ENCODE data around the gene LILRA1.
"Not testable (repeated sequence)": the region's sequence is repeated elsewhere in the genome, so short reads cannot be mapped to it uniquely, and the experiment has no call there.

Gene LILRA1

DNA sequence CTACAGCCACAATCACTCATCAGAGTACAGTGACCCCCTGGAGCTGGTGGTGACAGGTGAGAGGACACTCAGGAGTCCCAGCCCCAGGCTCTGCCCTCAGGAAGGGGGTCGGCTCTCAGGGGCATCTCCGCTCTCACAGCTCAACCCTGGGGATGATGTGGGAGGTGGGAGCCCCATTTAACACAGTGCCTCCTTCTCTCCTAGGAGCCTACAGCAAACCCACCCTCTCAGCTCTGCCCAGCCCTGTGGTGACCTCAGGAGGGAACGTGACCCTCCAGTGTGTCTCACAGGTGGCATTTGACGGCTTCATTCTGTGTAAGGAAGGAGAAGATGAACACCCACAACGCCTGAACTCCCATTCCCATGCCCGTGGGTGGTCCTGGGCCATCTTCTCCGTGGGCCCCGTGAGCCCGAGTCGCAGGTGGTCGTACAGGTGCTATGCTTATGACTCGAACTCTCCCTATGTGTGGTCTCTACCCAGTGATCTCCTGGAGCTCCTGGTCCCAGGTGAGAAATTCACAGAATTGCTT, 18.8 kb upstream of the LILRA1 start:
- TF ChIP-seq CTCF (IDR thresholded peaks at IDR 0.05; ENCODE audit: low read length) = no peak
- no peak for TF ChIP-seq EZH2 (IDR thresholded peaks at IDR 0.05; ENCODE audit: borderline replicate concordance, low read length)

GRCh38 chr19:54575205-54575604, 18.2 kb upstream of the LILRA1 start:
- not testable (repeated sequence) for H3K27ac ChIP-seq (ENCODE audit: low read depth, low read length, poor library complexity, severe bottlenecking)

More for the DNA sequence above, 18.8 kb upstream of the LILRA1 start:
- Histone ChIP-seq H3K4me1 (ENCODE audit: insufficient read depth, low read length, severe bottlenecking) (peaks cover 6% of the 10 kb centered on the region), H2AFZ (ENCODE audit: low read length) (no peak overlapping the region), H3K79me2 (ENCODE audit: insufficient read depth, low read length) (no peaks in the 10 kb centered on the region), H3K36me3 (ENCODE audit: insufficient read depth, low read length) (no peaks in the 10 kb centered on the region), H3K9me3 (ENCODE audit: low read length) (no peaks in the 10 kb centered on the region), H3K27me3 (ENCODE audit: insufficient read depth, low read length) (no peaks in the 10 kb centered on the region), H3K4me3 (ENCODE audit: low read depth, low read length, poor library complexity, severe bottlenecking) (no peak overlapping the region), H4K20me1 (ENCODE audit: insufficient read depth, low read length) (no peaks in the 10 kb centered on the region), H3K9me2 (ENCODE audit: low read depth, low read length) (no peaks in the 10 kb centered on the region), H3K9ac (ENCODE audit: low read length) (no peak overlapping the region), H3K4me2 (ENCODE audit: low read length) (no peak overlapping the region), H3K27ac (ENCODE audit: low read depth, low read length, poor library complexity, severe bottlenecking) (no peak overlapping the region), H3F3A (ENCODE audit: insufficient read depth, low read length) (no peaks in the 10 kb centered on the region)

DNA sequence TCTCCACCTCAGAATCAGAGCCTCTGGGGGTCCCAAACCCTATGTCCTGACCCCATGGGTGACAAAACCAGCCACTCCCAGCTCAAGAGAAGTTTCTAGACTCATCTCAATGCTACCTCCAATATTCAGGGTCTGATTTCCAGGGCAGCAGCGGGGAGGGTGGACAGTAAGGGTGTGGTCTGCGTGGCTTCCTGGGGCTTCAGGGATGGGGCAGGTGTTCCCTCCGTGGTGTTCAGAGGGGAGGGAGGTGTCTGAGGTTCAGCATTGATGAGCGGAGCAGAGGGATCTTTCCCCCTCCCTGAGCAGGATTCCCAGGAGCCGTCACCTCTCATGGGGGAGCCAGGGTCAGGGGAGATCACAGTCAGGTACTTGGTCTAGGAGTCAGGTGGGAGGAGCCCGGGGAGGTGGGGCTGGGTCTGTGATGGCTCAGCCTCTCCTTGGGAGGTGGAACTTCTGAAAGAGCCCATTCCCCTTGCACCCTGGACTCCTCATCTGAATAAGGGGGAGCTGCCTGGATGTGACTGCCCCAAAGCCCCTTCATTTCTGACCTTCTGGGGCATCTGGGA, 16.9 kb upstream of the LILRA1 start:
- Histone ChIP-seq H3K4me2 (ENCODE audit: low read length) (no peak overlapping the region), H4K20me1 (ENCODE audit: insufficient read depth, low read length) (no peaks in the 10 kb centered on the region), H3K4me3 (ENCODE audit: low read depth, low read length, poor library complexity, severe bottlenecking) (no peak overlapping the region), H2AFZ (ENCODE audit: low read length) (no peak overlapping the region), H3K9ac (ENCODE audit: low read length) (no peak overlapping the region), H3K36me3 (ENCODE audit: insufficient read depth, low read length) (no peaks in the 10 kb centered on the region), H3K9me3 (ENCODE audit: low read length) (no peaks in the 10 kb centered on the region), H3K79me2 (ENCODE audit: insufficient read depth, low read length) (no peaks in the 10 kb centered on the region), H3F3A (ENCODE audit: insufficient read depth, low read length) (no peaks in the 10 kb centered on the region), H3K4me1 (ENCODE audit: insufficient read depth, low read length, severe bottlenecking) (peaks cover 6% of the 10 kb centered on the region), H3K27ac (ENCODE audit: low read depth, low read length, poor library complexity, severe bottlenecking) (no peak overlapping the region), H3K9me2 (ENCODE audit: low read depth, low read length) (no peaks in the 10 kb centered on the region), H3K27me3 (ENCODE audit: insufficient read depth, low read length) (no peaks in the 10 kb centered on the region)
- no peak for TF ChIP-seq CTCF (IDR thresholded peaks at IDR 0.05; ENCODE audit: low read length)
- TF ChIP-seq EZH2 (IDR thresholded peaks at IDR 0.05; ENCODE audit: borderline replicate concordance, low read length) = no peak

More at GRCh38 chr19:54575205-54575604, 18.2 kb upstream of the LILRA1 start:
- H3K9me3 ChIP-seq (ENCODE audit: low read length); H3K4me3 ChIP-seq (ENCODE audit: low read depth, low read length, poor library complexity, severe bottlenecking); H3K4me2 ChIP-seq (ENCODE audit: low read length); H3K4me1 ChIP-seq (ENCODE audit: insufficient read depth, low read length, severe bottlenecking); H3K27me3 ChIP-seq (ENCODE audit: insufficient read depth, low read length); H2AFZ ChIP-seq (ENCODE audit: low read length); H3K79me2 ChIP-seq (ENCODE audit: insufficient read depth, low read length); H3K9me2 ChIP-seq (ENCODE audit: low read depth, low read length); H3K9ac ChIP-seq (ENCODE audit: low read length); H3K36me3 ChIP-seq (ENCODE audit: insufficient read depth, low read length); H3F3A ChIP-seq (ENCODE audit: insufficient read depth, low read length); H4K20me1 ChIP-seq (ENCODE audit: insufficient read depth, low read length): not testable (repeated sequence)

DNA sequence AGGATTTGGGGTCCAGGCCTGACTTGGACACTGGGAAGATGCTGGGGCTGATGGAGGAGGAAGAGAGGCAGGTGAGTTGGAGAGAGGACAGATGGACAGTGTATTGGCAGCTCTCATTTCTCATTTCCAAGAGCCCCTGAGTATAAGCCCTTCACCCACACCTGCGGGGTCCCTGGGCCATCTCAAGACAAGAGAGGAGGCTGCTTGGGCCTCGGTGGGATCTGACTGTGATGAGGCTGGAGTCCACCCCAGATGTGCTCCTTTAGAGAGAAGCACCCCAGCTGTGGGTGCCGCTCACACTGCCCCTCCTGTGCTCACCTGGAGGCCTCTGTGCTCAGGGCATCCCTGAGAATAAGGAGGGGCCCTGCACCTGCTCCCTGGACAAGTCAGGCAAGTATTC, 16.1 kb upstream of the LILRA1 start:
- Histone ChIP-seq H3K36me3 (ENCODE audit: insufficient read depth, low read length) (no peaks in the 10 kb centered on the region), H3K9ac (ENCODE audit: low read length) (no peak overlapping the region), H3K4me1 (ENCODE audit: insufficient read depth, low read length, severe bottlenecking) (peaks cover 6% of the 10 kb centered on the region), H3K9me3 (ENCODE audit: low read length) (no peaks in the 10 kb centered on the region), H3K9me2 (ENCODE audit: low read depth, low read length) (no peaks in the 10 kb centered on the region), H2AFZ (ENCODE audit: low read length) (no peak overlapping the region), H3K4me3 (ENCODE audit: low read depth, low read length, poor library complexity, severe bottlenecking) (no peak overlapping the region), H3K79me2 (ENCODE audit: insufficient read depth, low read length) (no peaks in the 10 kb centered on the region), H3K27ac (ENCODE audit: low read depth, low read length, poor library complexity, severe bottlenecking) (no peak overlapping the region), H3F3A (ENCODE audit: insufficient read depth, low read length) (no peaks in the 10 kb centered on the region), H4K20me1 (ENCODE audit: insufficient read depth, low read length) (no peaks in the 10 kb centered on the region), H3K27me3 (ENCODE audit: insufficient read depth, low read length) (no peaks in the 10 kb centered on the region), H3K4me2 (ENCODE audit: low read length) (no peak overlapping the region)
- TF ChIP-seq EZH2 (IDR thresholded peaks at IDR 0.05; ENCODE audit: borderline replicate concordance, low read length) (no peak), CTCF (IDR thresholded peaks at IDR 0.05; ENCODE audit: low read length) (no peak)

DNA sequence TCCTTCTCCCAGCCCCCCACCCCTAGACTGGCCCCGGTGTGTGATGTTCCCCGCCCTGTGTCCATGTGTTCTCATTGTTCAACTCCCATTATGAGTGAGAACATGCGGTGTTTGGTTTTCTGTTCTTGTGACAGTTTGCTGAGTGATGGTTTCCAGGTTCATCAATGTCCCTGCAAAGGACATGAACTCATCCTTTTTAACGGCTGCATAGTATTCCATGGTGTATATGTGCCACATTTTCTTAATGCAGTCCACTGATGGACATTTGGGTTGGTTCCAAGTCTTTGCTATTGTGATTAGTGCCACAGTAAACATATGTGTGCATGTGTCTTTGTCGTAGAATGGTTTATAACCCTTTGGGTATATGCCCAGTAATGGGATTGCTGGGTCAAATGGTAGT, 15.2 kb upstream of the LILRA1 start:
- H4K20me1 ChIP-seq (ENCODE audit: insufficient read depth, low read length); H3K4me3 ChIP-seq (ENCODE audit: low read depth, low read length, poor library complexity, severe bottlenecking); H3K79me2 ChIP-seq (ENCODE audit: insufficient read depth, low read length); H3K4me2 ChIP-seq (ENCODE audit: low read length); H3K9me3 ChIP-seq (ENCODE audit: low read length); H3K27me3 ChIP-seq (ENCODE audit: insufficient read depth, low read length); H3K9ac ChIP-seq (ENCODE audit: low read length); H3K9me2 ChIP-seq (ENCODE audit: low read depth, low read length); H3K27ac ChIP-seq (ENCODE audit: low read depth, low read length, poor library complexity, severe bottlenecking); H3K4me1 ChIP-seq (ENCODE audit: insufficient read depth, low read length, severe bottlenecking); H2AFZ ChIP-seq (ENCODE audit: low read length); H3F3A ChIP-seq (ENCODE audit: insufficient read depth, low read length); H3K36me3 ChIP-seq (ENCODE audit: insufficient read depth, low read length): not testable (repeated sequence)
